Calu3 (cell line): ENCODE results near the gene CCDC91. TPM values are rescaled to one million over a fixed set of nuclear protein-coding genes. Genes with fewer than 3 reads are reported as not detected.
A peak's percentile ranks its signal among the peaks of the same experiment; 100 is the strongest.

Experiments
- BruUV-seq: library from RNA; stranded (reverse); fragments of 400-500 nt; replicated peaks from 2 replicates; lab custom pipeline; 2021; lab: Mats Ljungman, UMichigan
- CTCF ChIA-PET: fragments of 300-600 bp; sonication (Branson Sonifier 250); formaldehyde crosslinking; loops from one replicate; lab custom pipeline; 2022; ENCODE audit warnings: antibody characterized with exemption; lab: Charles Lee
- DNase-seq: peaks from one replicate; pipeline ENCODE4 v3.0.0; 2022
- H3K27ac Mint-ChIP-seq: one replicate; pipeline ENCODE4 v1.8.0; 2022; ENCODE audit warnings: mixed read lengths; ENCODE audit not compliant: unreplicated experiment
- H3K27me3 Mint-ChIP-seq: one replicate; pipeline ENCODE4 v1.8.0; 2022; ENCODE audit warnings: mixed read lengths; ENCODE audit not compliant: unreplicated experiment
- H3K36me3 Mint-ChIP-seq: one replicate; pipeline ENCODE4 v1.8.0; 2022; ENCODE audit warnings: mild to moderate bottlenecking, moderate library complexity, mixed read lengths; ENCODE audit not compliant: insufficient read depth, unreplicated experiment
- H3K4me1 Mint-ChIP-seq: one replicate; pipeline ENCODE4 v1.8.0; 2022; ENCODE audit warnings: mild to moderate bottlenecking, low read depth, mixed read lengths; ENCODE audit not compliant: unreplicated experiment
- H3K4me3 Mint-ChIP-seq: one replicate; pipeline ENCODE4 v1.8.0; 2022; ENCODE audit warnings: mild to moderate bottlenecking, low read depth, moderate library complexity, mixed read lengths; ENCODE audit not compliant: unreplicated experiment
- H3K9me3 Mint-ChIP-seq: one replicate; pipeline ENCODE4 v1.8.0; 2022; ENCODE audit warnings: low read depth, mixed read lengths; ENCODE audit not compliant: unreplicated experiment
- intact Hi-C: fragments of 100-400 bp; cut with micrococcal nuclease; formaldehyde crosslinking; loops from one replicate; pipeline ENCODE4 v1.10.0; 2022; ENCODE audit not compliant: unreplicated experiment
- total RNA-seq: library from RNA; stranded (reverse); gene quantifications from 2 replicates; pipeline ENCODE4 v1.2.3, GENCODE V29; 2022
- TF ChIP-seq, protein P1 (sequence below): fragments of 200-600 bp; IDR thresholded peaks from one replicate; pipeline ENCODE4 v1.8.0; 2022; ENCODE audit warnings: antibody characterized with exemption; ENCODE audit not compliant: unreplicated experiment

The CCDC91 gene
- total RNA-seq, 1 experiment from 2014 or later, result 25.6 TPM

GRCh38 chr12:28497889-28498411 is 307.7 kb downstream of the CCDC91 start:
- no TSS peak for BruUV-seq
- Mint-ChIP-seq H3K9me3 (peaks cover 3% of the 10 kb centered on the region), H3K4me1 (peaks cover 20% of the 10 kb centered on the region), H3K4me3 (no peak overlapping the region), H3K27ac (peak overlapping the region; percentile 80), H3K36me3 (no peaks in the 10 kb centered on the region), H3K27me3 (no peaks in the 10 kb centered on the region)
- DNase-seq, result peak; percentile 3
- TF ChIP-seq, protein P1, sequence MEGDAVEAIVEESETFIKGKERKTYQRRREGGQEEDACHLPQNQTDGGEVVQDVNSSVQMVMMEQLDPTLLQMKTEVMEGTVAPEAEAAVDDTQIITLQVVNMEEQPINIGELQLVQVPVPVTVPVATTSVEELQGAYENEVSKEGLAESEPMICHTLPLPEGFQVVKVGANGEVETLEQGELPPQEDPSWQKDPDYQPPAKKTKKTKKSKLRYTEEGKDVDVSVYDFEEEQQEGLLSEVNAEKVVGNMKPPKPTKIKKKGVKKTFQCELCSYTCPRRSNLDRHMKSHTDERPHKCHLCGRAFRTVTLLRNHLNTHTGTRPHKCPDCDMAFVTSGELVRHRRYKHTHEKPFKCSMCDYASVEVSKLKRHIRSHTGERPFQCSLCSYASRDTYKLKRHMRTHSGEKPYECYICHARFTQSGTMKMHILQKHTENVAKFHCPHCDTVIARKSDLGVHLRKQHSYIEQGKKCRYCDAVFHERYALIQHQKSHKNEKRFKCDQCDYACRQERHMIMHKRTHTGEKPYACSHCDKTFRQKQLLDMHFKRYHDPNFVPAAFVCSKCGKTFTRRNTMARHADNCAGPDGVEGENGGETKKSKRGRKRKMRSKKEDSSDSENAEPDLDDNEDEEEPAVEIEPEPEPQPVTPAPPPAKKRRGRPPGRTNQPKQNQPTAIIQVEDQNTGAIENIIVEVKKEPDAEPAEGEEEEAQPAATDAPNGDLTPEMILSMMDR, result no peak
- intact Hi-C loops, result no loop called here
- CTCF ChIA-PET, result interaction anchor here (0.9 kb wide), 1 partner anchor 223 kb away, joined by 3 read pairs; no protein-coding TSS in a partner anchor

DNA sequence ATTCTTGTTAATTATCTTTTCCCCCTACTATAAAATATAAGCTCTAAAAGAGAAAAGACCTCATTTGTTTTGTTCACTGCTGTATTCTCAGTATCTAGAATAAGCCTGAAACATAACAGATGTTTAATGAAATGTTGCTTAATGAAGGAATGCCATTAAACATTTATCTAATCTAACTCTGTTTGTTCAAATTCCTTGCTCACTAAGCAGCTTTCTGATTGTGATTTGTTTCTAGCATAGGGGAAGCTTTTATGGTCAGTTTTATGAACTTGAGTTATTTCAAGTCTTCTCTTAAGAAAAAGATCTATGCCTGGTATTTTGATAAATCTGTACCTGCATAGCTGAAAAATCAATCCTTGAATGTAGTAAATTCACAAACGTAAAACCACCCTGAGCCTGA is 308.6 kb downstream of the CCDC91 start:
- CTCF ChIA-PET, result interaction anchor here (0.9 kb wide), 1 partner anchor 222 kb away, joined by 3 read pairs; no protein-coding TSS in a partner anchor
- intact Hi-C loops, result no loop called here
- Mint-ChIP-seq H3K36me3 (no peaks in the 10 kb centered on the region), H3K27me3 (no peaks in the 10 kb centered on the region), H3K4me1 (peaks cover 20% of the 10 kb centered on the region), H3K9me3 (peaks cover 3% of the 10 kb centered on the region), H3K4me3 (no peak overlapping the region), H3K27ac (peak overlapping the region; percentile 80)
- no TSS peak for BruUV-seq
- DNase-seq, result no peak
- TF ChIP-seq, protein P1, result no peak

- Mint-ChIP-seq H3K9me3 (peaks cover 3% of the 10 kb centered on the region), H3K36me3 (no peaks in the 10 kb centered on the region), H3K27me3 (no peaks in the 10 kb centered on the region), H3K4me1 (peaks cover 20% of the 10 kb centered on the region), H3K27ac (no peak overlapping the region), H3K4me3 (no peak overlapping the region)
- TF ChIP-seq, protein P1, result no peak
- no TSS peak for BruUV-seq
- intact Hi-C loops, result no loop called here
- DNase-seq, result no peak
- CTCF ChIA-PET, result no interaction called here
Observed at GRCh38 chr12:28500373-28501024, 310.2 kb downstream of the CCDC91 start.

- TF ChIP-seq, protein P1, result no peak
- H3K36me3 Mint-ChIP-seq, result no peaks in the 10 kb centered on the region
- CTCF ChIA-PET, result no interaction called here
- no peak for DNase-seq
- intact Hi-C loops, result no loop called here
- H3K4me3 Mint-ChIP-seq, result no peak overlapping the region
- no peaks in the 10 kb centered on the region for H3K27me3 Mint-ChIP-seq
- no TSS peak for BruUV-seq
- H3K4me1 Mint-ChIP-seq, result no peaks in the 10 kb centered on the region
- no peak overlapping the region for H3K27ac Mint-ChIP-seq
- peaks cover 3% of the 10 kb centered on the region for H3K9me3 Mint-ChIP-seq
Observed at GRCh38 chr12:28506271-28506670, 316.0 kb downstream of the CCDC91 start.
